Measurements from ENCODE around the gene SLC20A1.
A peak's percentile ranks its signal among the peaks of the same experiment; 100 is the strongest.

- TF ChIP-seq CTCF (IDR thresholded peaks at IDR 0.05) (peak in 1 of 3 donors; percentile 2), POLR2A (IDR thresholded peaks at IDR 0.05) (no peak)
These were observed 47.2 kb downstream of the SLC20A1 start for GRCh38 chr2:112692918-112693317.

All from lower leg skin (tissue), 3 donors.